HepG2 (cell line): ENCODE results near the gene MACROD2. TPM values are rescaled to one million over a fixed set of nuclear protein-coding genes. Genes with fewer than 3 reads are reported as not detected.

ENCODE experiments used
- KDM3A ChIP-seq: IDR thresholded peaks from 2 replicates; pipeline ENCODE4 v1.6.1; 2018; ENCODE audit warnings: low read depth, missing compliant biosample characterization
- RAD21 ChIP-seq: fragments of 450-650 bp; formaldehyde crosslinking; IDR thresholded peaks from 2 replicates; pipeline ENCODE4 v1.5.0; 2020; ENCODE audit warnings: mild to moderate bottlenecking
- YEATS4 ChIP-seq: sonication (generic); formaldehyde crosslinking; IDR thresholded peaks from 2 replicates; pipeline ENCODE4 v1.4.0; 2020; ENCODE audit warnings: missing genetic modification reagents, borderline replicate concordance
- ZNF674 ChIP-seq: sonication (generic); formaldehyde crosslinking; IDR thresholded peaks from 2 replicates; pipeline ENCODE4 v1.5.0; 2020; ENCODE audit warnings: low read depth, mild to moderate bottlenecking, missing genetic modification reagents
- ZNF776 ChIP-seq: sonication (generic); formaldehyde crosslinking; IDR thresholded peaks from 2 replicates; pipeline ENCODE4 v1.4.0; 2020; ENCODE audit warnings: mild to moderate bottlenecking, missing genetic modification reagents
- polyA plus RNA-seq, 8 experiments: library from polyadenylated mRNA; depleted of rRNA in 3 of 8; stranded (reverse) in 7 of 8; unstranded in 1 of 8; fragments of >200 nt; fragmentation: Illumina TruSeq in 4 of 8; extraction: Trizol in 4 of 8; gene quantifications; 2 replicates each; pipeline versions ENCODE4 v1.2.1 to v1.2.3, GENCODE V29; 2011 to 2016; ENCODE audit warnings: low read depth in 4 of 8, missing spikeins in 1 of 8, mixed read lengths in 1 of 8; ENCODE audit not compliant: insufficient read depth in 1 of 8
- total RNA-seq, 5 experiments: library from RNA; depleted of rRNA; stranded (reverse); fragments of >200 nt; fragmentation: Illumina TruSeq; extraction: Trizol; gene quantifications; 2 replicates each; pipeline ENCODE4 v1.2.3, GENCODE V29; 2016; ENCODE audit warnings: low read depth in 1 of 5
- TF ChIP-seq, protein P1 (sequence below): IDR thresholded peaks from 2 replicates; pipeline ENCODE4 v1.6.1; 2016; ENCODE audit warnings: low read depth, missing genetic modification reagents, missing compliant biosample characterization
- TF ChIP-seq, protein P2 (sequence below): sonication (generic); formaldehyde crosslinking; IDR thresholded peaks from 2 replicates; pipeline ENCODE4 v1.8.1; 2023; ENCODE audit warnings: mild to moderate bottlenecking, missing genetic modification reagents
- TF ChIP-seq, protein P3 (sequence below): sonication (generic); formaldehyde crosslinking; IDR thresholded peaks from 2 replicates; pipeline ENCODE4 v1.4.0; 2020; ENCODE audit warnings: missing genetic modification reagents
- TF ChIP-seq, protein P4 (sequence below): sonication (generic); formaldehyde crosslinking; IDR thresholded peaks from 2 replicates; pipeline ENCODE4 v1.4.0; 2020; ENCODE audit warnings: low read depth, missing genetic modification reagents
- TF ChIP-seq, protein P5 (sequence below): sonication (generic); formaldehyde crosslinking; IDR thresholded peaks from 2 replicates; pipeline ENCODE4 v1.4.0; 2020; ENCODE audit warnings: missing genetic modification reagents

The MACROD2 gene
- total and polyA plus RNA-seq, 2 of the 13 experiments (the other 11 are each of a cell fraction or from before 2014, with no cell fraction given) = 0.13 to 0.51 TPM

DNA sequence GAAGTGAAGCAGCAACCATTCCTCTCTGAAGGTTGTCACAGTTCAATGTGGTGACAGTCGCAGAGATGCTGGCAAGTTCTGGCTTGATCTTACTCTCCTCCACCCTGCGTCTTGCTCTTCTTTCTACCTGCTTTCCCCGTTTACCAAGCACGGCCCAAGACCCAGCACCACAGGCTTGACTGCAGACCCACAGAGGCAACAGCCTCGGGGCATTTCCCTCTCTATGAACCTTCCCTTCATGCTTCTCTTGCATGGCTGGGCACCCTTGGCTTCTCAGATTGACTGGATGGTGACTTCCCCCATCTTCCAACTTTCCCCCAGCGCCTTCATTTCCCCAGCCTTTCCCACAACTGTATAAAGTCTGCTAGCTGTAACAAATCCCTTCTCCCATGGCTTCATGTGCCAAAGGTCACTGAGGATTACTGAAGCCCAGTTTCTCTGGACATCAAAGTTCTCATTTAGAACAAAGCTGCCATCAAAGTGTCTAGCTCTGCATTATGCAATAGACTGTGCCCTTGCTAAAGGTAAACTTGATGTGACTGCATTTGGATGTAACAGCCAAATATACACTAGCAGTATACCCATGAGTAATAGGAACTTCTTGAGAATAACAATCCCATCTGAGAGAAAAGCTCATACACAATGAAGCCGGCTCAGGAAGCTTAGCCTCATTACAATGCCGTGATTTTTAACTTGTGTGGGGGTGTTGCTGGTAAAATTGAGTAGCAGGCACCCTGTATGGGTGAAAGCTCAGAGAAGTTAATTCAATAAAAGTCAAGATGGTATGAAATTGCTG, 1065.1 kb downstream of the MACROD2 start (continued):
- TF ChIP-seq, protein P1, sequence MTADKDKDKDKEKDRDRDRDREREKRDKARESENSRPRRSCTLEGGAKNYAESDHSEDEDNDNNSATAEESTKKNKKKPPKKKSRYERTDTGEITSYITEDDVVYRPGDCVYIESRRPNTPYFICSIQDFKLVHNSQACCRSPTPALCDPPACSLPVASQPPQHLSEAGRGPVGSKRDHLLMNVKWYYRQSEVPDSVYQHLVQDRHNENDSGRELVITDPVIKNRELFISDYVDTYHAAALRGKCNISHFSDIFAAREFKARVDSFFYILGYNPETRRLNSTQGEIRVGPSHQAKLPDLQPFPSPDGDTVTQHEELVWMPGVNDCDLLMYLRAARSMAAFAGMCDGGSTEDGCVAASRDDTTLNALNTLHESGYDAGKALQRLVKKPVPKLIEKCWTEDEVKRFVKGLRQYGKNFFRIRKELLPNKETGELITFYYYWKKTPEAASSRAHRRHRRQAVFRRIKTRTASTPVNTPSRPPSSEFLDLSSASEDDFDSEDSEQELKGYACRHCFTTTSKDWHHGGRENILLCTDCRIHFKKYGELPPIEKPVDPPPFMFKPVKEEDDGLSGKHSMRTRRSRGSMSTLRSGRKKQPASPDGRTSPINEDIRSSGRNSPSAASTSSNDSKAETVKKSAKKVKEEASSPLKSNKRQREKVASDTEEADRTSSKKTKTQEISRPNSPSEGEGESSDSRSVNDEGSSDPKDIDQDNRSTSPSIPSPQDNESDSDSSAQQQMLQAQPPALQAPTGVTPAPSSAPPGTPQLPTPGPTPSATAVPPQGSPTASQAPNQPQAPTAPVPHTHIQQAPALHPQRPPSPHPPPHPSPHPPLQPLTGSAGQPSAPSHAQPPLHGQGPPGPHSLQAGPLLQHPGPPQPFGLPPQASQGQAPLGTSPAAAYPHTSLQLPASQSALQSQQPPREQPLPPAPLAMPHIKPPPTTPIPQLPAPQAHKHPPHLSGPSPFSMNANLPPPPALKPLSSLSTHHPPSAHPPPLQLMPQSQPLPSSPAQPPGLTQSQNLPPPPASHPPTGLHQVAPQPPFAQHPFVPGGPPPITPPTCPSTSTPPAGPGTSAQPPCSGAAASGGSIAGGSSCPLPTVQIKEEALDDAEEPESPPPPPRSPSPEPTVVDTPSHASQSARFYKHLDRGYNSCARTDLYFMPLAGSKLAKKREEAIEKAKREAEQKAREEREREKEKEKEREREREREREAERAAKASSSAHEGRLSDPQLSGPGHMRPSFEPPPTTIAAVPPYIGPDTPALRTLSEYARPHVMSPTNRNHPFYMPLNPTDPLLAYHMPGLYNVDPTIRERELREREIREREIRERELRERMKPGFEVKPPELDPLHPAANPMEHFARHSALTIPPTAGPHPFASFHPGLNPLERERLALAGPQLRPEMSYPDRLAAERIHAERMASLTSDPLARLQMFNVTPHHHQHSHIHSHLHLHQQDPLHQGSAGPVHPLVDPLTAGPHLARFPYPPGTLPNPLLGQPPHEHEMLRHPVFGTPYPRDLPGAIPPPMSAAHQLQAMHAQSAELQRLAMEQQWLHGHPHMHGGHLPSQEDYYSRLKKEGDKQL (CRISPR knock-in tag) = peak; percentile 94
- TF ChIP-seq ZNF674 (CRISPR knock-in tag) (no peak), KDM3A (CRISPR knock-in tag) (peak; percentile 95; the same call in 1 of the 2 replicates), YEATS4 (CRISPR knock-in tag) (no peak), RAD21 (CRISPR knock-in tag) (no peak; the same call in 1 of the 2 replicates), ZNF776 (no peak)
- TF ChIP-seq, protein P2, sequence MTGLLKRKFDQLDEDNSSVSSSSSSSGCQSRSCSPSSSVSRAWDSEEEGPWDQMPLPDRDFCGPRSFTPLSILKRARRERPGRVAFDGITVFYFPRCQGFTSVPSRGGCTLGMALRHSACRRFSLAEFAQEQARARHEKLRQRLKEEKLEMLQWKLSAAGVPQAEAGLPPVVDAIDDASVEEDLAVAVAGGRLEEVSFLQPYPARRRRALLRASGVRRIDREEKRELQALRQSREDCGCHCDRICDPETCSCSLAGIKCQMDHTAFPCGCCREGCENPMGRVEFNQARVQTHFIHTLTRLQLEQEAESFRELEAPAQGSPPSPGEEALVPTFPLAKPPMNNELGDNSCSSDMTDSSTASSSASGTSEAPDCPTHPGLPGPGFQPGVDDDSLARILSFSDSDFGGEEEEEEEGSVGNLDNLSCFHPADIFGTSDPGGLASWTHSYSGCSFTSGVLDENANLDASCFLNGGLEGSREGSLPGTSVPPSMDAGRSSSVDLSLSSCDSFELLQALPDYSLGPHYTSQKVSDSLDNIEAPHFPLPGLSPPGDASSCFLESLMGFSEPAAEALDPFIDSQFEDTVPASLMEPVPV (CRISPR knock-in tag) = peak; percentile 87; the same call in 1 of the 2 replicates
- TF ChIP-seq, protein P3, sequence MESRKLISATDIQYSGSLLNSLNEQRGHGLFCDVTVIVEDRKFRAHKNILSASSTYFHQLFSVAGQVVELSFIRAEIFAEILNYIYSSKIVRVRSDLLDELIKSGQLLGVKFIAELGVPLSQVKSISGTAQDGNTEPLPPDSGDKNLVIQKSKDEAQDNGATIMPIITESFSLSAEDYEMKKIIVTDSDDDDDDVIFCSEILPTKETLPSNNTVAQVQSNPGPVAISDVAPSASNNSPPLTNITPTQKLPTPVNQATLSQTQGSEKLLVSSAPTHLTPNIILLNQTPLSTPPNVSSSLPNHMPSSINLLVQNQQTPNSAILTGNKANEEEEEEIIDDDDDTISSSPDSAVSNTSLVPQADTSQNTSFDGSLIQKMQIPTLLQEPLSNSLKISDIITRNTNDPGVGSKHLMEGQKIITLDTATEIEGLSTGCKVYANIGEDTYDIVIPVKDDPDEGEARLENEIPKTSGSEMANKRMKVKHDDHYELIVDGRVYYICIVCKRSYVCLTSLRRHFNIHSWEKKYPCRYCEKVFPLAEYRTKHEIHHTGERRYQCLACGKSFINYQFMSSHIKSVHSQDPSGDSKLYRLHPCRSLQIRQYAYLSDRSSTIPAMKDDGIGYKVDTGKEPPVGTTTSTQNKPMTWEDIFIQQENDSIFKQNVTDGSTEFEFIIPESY (CRISPR knock-in tag) = peak; percentile 74
- TF ChIP-seq, protein P4, sequence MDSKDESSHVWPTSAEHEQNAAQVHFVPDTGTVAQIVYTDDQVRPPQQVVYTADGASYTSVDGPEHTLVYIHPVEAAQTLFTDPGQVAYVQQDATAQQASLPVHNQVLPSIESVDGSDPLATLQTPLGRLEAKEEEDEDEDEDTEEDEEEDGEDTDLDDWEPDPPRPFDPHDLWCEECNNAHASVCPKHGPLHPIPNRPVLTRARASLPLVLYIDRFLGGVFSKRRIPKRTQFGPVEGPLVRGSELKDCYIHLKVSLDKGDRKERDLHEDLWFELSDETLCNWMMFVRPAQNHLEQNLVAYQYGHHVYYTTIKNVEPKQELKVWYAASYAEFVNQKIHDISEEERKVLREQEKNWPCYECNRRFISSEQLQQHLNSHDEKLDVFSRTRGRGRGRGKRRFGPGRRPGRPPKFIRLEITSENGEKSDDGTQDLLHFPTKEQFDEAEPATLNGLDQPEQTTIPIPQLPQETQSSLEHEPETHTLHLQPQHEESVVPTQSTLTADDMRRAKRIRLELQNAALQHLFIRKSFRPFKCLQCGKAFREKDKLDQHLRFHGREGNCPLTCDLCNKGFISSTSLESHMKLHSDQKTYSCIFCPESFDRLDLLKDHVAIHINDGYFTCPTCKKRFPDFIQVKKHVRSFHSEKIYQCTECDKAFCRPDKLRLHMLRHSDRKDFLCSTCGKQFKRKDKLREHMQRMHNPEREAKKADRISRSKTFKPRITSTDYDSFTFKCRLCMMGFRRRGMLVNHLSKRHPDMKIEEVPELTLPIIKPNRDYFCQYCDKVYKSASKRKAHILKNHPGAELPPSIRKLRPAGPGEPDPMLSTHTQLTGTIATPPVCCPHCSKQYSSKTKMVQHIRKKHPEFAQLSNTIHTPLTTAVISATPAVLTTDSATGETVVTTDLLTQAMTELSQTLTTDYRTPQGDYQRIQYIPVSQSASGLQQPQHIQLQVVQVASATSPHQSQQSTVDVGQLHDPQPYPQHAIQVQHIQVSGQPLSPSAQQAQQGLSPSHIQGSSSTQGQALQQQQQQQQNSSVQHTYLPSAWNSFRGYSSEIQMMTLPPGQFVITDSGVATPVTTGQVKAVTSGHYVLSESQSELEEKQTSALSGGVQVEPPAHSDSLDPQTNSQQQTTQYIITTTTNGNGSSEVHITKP (CRISPR knock-in tag) = peak; percentile 43
- TF ChIP-seq, protein P5, sequence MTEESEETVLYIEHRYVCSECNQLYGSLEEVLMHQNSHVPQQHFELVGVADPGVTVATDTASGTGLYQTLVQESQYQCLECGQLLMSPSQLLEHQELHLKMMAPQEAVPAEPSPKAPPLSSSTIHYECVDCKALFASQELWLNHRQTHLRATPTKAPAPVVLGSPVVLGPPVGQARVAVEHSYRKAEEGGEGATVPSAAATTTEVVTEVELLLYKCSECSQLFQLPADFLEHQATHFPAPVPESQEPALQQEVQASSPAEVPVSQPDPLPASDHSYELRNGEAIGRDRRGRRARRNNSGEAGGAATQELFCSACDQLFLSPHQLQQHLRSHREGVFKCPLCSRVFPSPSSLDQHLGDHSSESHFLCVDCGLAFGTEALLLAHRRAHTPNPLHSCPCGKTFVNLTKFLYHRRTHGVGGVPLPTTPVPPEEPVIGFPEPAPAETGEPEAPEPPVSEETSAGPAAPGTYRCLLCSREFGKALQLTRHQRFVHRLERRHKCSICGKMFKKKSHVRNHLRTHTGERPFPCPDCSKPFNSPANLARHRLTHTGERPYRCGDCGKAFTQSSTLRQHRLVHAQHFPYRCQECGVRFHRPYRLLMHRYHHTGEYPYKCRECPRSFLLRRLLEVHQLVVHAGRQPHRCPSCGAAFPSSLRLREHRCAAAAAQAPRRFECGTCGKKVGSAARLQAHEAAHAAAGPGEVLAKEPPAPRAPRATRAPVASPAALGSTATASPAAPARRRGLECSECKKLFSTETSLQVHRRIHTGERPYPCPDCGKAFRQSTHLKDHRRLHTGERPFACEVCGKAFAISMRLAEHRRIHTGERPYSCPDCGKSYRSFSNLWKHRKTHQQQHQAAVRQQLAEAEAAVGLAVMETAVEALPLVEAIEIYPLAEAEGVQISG (CRISPR knock-in tag) = peak; percentile 35; the same call in 1 of the 2 replicates
